HG02678 (cell line): Measurements from ENCODE around the gene BBOF1.
"Not testable (repeated sequence)": the region's sequence is repeated elsewhere in the genome, so short reads cannot be mapped to it uniquely, and the experiment has no call there.

Source experiments
- ATAC-seq: cut with Tn5 transposase; IDR thresholded peaks from one replicate; pipeline ENCODE4 v1.9.1; 2021; ENCODE audit warnings: mild to moderate bottlenecking, moderate library complexity; ENCODE audit not compliant: unreplicated experiment

Gene BBOF1, protein sequence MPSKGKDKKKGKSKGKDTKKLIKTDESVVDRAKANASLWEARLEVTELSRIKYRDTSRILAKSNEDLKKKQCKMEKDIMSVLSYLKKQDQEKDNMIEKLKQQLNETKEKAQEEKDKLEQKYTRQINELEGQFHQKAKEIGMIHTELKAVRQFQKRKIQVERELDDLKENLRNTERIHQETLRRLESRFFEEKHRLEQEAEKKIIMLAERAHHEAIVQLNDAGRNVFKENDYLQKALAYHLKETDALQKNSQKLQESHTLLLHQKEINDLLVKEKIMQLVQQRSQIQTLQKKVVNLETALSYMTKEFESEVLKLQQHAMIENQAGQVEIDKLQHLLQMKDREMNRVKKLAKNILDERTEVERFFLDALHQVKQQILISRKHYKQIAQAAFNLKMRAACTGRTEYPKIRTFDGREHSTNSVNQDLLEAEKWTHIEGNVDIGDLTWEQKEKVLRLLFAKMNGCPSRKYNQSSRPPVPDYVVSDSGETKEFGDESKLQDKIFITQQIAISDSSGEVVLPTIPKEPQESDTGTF

DNA sequence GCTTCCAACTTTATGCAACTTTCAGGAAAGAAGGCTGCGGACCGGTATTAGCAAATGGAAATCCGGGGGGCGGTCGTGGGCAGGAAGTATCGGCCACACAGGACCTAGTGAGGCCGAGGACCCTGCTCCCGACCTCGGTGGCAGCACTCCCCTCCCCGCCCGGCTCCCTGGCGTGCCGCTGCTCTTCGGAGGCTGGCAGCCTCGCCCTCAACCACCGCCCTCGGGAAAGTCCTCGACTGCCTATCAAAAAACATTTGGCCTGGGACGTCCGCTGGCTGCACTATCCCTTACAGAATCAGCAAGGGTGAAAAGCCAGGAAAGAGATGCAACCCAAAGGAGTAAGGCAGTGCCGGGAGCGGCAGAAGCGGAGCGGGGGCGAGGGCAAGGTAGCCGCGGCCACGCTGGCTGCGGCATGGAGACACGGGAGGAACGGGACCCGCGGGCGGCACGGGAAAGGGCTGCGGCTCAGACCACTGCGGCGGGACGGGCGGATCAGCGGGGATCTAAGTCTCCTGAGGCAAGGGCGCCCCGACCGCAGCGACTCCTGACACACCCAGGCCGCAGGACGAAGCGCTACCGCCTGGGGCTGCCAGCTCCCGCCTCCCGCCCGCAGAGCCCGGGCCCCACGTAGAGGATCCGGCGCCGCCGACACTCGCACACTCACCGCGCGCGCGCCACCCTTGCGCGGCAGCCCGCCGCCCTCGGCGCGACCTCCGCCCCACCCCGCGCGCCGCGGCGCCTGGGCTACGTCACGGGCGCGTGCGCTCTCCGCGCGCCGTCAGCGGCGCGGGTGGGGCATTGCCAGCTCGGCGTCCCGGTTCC lies at the start of gene BBOF1, which contains the start of gene ENTPD5:
BBOF1 (plus strand) TSS at position 764 of the 822 bp plus-strand sequence. CDS start 130 bp downstream, outside the sequence.
ENTPD5 (minus strand) TSS at position 703 of the 822 bp plus-strand sequence. CDS start 31,186 bp downstream, outside the sequence.
- ATAC-seq, result peak; percentile 92

DNA sequence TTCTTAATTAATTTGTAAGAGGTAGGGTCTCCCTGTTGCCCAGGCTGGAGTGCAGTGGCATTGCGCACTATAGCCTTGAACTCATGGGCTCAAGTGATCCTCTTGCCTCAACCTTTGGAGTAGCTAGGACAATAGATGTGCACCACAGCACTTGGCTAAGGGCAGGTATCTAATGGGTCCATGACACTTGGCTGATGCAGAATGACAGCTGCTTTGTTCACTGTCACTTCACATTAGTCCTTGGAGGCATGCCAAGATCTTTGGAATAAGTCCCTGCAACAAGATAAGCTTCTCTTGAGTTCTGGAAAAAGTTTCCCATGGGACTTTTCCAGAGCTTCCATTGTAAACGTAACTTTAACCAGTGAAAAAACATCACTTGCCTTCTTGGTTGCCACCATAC lies 45.7 kb upstream of the BBOF1 start:
- no peak for ATAC-seq

DNA sequence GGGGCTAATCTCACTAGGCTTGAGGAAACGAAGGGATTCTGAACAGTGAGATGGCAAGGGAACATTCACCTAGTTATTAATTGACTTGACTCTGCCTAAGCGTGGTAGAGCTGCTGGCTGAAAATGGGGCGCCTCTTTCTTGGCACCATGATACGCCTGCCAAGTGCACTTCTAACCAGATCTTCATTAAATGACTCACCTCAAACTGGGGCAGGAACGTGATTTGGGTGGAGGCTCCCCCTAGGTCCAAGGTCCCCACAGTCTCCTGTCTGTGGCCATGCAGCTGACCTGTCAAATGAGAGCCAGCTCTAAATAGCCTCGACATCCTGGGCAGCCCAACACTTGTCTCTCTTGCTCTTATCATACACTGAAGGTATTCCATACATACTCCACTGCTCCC lies 43.0 kb upstream of the BBOF1 start:
- ATAC-seq, result no peak

DNA sequence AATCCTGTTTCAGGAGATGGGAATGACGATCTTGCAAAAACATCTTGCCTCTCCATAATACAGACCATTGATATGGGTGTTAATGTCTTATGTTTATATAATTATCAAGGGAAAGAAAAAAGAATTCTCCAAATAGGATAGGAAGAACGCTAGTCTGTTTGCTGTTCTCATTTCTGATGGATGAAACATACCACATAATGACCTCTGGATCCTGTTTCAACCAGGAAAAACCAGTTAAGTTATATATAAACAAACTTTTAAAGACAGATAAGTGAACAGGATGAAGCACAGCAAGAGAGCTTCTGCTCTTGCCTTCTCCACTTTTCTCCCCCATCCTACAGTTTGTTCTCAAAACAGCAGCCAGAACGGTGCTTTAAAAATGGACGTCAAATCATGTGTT lies 41.3 kb upstream of the BBOF1 start:
- no peak for ATAC-seq

DNA sequence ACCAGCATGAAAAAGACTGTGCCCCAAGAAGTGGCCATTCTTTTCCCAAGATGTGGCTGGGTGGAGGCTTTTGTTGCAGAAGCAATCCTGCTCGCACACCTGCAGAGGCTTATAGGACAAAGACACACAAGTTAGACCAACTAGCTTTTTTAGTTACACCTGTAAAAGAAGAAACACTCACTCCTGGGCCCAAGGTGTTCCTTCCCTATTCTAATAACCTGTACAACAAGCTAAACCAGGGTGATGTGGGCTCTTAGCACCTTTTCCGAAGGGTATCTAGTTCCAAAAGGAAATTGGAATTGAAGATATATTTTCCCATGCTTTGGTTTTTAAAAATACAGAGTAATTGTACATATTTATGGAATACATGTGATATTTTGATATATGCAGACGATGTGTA lies 31.1 kb upstream of the BBOF1 start:
- no peak for ATAC-seq

DNA sequence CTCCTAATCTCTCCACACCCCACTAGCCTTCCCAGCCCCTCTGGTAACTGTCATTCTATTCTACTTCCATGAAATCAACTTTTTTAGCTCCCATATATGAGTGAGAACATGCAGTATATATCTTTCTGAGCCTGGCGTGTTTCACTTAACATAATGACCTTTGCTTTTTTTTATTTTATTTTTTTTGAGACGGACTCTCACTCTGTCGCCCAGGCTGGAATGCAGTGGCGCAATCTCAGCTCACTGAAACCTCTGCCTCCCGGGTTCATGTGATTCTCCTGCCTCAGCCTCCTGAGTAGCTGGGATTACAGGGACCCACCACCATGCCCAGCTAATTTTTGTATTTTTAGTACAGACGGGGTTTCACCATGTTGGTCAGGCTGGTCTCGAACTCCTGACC lies 30.5 kb upstream of the BBOF1 start:
- ATAC-seq, result not testable (repeated sequence)

DNA sequence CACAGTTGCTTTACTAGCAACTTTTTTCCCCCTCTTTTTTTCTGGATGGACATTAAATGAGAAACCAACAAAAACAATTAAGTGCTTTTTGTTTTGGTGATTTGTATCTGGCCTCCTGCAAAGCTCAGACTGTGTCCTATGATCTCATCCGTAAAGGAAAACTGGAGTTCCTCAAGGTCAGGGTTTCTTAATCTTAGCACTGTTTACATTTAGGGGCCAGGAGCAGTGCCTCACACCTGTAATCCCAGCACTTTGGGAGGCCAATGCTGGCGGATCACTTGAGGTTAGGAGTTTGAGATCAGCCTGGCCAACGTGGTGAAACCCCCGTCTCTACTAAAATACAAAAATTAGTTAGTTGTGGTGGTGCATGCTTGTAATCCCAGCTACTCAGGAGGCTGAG lies 28.1 kb upstream of the BBOF1 start:
- ATAC-seq, result no peak

DNA sequence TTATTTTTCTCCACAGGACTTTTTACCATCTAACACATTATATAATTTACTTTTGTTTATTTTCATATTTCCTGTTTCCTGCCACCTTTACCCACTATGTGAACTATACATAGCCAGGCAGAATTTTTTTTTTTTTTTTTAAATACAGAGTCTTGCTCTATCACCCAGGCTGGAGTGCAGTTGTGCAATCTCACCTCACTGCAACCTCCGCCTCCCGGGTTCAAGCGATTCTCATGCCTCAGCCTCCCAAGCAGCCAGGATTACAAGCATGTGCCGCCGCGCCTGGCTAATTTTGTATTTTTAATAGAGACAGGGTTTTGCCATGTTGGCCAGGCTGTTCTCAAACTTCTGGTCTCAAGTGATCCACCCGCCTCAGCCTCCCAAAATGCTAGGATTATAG lies 24.2 kb upstream of the BBOF1 start:
- not testable (repeated sequence) for ATAC-seq

DNA sequence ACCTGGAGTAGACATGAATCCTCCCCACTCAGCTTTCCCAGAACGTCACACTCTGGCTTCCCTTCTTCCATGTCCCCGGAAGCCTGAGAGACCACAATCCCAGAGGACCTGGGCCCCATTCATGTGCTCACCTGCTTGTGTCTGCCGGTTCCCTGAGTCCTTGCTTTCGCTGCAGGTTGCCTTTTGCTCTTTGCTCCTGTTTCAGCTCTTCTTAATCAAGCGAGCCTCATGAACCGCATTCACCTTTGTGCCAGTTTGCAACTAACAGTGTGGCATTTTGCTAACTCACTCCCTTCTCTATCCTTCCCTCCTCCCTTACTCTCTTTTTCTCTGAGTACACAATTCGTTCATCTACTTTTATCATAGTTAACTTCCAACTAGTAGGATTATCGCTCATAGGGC lies 23.2 kb upstream of the BBOF1 start:
- ATAC-seq, result no peak

DNA sequence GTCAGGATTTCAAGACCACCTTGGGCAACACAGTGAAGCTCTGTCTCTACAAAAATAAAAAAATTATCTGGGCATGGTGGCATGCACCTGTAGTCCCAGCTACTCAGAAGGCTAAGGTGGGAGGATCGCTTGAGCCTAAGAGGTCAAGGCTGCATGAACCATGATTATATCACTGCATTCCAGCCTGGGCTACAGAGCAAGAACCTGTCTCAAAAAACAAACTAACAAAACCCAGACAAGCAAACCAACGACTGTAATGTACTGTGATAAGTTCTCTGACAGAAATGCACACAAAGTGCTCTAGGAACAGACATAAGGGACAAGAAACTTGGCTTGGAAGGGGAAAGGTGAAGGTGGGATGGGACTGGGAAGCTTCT lies 22.4 kb upstream of the BBOF1 start:
- no peak for ATAC-seq

DNA sequence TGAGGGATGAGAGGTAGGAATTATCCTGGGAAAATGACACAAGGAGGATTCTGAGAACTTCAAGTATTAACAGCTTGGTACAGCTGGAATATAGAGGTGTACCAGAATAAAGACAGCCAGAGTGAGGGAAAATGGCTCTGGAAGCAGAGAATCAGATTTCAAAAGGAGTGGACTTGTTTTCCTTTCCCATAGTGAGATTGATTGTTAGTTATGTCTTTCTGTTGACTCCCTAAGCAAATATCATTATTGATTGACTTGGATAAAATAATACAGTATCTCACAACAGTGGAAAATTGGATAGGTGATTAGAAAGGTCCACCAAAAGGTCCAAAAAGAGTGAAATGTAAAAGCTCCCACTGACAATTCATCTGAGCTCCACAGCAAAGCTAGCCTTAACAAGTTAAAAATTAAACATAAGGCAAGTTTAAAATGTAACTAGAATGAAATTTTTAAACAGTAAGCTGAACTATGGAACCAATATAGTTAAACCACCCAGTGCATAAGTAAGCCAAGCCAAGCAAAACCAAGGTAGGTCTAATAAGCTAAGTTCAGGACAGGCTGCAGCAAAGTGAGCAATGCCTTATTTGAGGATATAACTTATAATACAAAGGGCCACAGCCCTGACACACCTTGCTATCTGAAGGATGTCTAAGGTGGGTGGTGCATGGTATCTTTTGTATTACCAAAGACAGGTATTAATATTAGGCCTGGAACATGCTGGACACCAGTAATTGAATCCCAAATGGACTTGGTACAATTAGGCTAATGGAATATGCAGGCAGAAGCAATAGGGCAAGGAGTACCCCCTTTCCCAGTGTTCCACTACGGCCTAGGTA lies 21.8 kb upstream of the BBOF1 start:
- ATAC-seq, result no peak

DNA sequence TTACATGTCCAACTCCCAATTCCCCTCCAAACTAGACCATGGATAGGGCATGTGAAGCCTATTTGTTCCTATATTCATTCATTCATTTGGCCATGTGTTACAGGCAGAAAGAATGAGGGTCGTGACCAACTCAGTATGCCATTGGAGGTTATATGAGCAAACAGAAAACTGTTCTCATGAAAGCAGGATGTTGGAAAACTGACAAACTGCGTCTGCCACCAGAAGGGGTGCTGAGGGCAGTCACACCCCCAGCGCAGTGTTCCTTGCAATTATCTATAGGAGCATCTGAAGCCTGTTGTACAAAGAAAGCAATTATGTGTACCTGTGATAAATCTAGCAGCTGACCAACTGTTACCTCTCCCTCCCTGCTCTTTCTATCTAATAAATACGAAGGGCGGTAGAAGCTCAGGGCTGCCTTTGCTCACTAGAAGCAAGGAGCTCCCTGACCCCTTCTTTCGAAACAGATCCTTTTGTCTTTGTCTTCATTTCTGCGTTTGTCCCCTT lies 21.2 kb upstream of the BBOF1 start:
- ATAC-seq, result no peak

DNA sequence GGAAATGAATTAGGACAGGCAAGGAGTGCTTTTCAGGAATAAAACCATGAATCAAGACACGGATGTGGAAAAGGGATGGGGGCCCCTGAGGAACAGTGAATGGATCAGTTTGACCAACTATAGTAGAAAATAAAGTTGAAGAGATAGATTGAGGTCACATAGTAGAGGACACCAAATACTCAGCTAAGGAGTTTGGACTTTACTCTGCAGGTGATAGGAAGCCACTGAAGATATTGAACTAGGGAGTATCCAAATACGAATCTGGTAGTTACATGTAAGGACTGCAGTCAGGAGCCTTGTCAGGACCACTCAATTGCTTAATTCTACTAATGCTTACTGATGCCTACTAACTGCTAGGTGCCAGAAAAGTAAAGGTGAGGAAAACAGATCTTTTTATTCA lies 20.4 kb upstream of the BBOF1 start:
- no peak for ATAC-seq

DNA sequence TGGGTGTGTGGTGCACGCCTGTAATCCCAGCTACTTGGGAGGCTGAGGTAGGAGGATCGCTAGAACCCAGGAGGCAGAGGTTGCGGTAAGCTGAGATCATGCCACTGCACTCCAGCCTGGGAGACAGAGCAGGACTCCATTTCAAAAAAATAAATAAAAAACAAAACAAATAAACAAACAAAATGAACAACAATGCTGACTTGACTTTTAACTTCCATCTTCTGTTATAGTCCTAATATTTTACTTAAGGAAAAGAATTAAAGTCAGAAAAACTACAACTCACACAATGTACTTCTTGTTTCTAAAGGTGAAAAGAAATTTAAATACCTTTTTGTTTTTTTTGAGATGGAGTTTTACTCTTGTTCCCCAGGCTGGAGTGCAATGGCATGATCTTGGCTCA lies 13.5 kb upstream of the BBOF1 start:
- ATAC-seq, result not testable (repeated sequence)

DNA sequence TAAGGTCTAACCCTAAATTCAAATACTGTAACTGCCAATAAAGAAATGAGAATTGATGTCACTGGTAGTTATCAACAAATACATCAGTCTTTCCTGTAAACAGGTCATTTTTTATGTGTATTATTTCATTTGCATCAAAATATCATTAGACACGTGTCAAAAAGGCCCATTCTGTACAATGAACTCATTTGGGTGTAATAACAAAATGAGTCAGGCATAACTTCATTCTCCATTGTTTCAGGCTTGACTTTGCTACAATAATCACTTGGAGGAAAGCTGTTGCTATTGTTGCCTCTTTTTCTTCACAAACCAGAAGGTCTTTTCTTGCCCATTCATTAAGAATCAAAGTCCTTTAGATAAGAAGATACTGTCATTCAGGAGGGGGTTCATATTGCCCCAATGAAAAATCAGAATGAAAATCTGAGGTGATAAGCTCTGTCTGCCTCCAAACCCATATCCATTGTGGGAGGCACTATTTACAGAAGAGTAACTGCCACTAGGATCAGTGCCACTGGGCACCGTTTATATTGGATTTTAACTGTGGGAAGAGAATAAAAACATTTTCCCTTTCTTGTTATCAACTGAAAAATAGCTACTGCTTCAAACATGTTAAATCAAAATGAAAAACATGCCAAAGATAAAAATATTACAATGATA lies 10.2 kb upstream of the BBOF1 start:
- ATAC-seq, result no peak

DNA sequence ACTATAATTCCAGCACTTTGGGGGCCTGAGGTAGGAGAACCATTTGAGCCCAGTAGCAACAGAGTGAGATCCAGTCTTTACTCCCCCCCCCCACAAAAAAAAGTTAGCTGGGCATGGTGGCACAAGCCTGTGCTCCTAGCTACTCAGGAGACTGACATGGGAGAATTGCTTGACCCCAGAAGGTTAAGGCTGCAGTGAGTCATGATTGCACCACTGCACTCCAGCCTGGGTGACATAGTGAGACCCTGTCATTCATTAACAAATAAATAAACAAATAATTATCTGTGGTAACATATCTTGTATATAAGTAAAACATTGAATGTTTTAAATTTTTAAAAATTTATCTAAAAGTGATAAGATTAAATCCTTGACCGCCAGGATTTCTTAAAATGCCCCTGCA lies 4.8 kb upstream of the BBOF1 start:
- ATAC-seq, result no peak

DNA sequence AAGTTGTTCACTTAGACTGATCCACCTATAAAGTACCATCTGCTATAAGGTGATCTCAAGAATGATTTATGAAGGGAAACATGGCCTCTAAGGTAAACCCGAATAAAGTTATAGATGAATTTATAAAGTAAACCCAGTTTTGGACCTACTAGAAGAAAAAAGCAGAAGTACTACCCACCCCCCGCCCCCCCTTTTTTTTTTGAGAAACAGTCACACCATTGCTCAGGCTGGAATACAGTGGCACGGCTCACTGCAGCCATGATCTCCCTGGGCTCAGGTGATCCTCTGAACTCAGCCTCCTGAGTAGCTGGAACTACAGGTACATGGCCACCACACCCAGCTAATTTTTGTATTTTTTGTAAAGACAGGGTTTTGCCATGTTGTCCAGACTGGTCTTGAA lies 4.0 kb upstream of the BBOF1 start:
- ATAC-seq, result no peak

DNA sequence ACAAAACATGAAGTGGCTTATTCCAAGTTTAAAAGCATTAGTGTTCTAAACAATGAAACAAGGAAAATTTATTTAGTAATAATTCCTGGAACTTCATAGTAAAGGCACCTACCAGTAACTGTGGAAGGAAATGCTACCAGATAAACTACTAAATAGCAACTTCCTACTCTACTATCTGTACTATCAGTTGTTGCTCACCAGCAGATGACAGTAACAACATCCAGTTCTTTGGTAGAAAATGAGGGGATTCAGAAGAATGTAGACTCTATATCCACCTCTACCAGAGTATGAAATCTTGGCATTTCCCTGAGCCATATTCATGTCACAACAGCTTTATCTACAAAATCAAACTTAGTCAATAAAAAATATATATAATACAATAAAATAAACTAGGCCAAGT lies 3.2 kb upstream of the BBOF1 start:
- ATAC-seq, result no peak

DNA sequence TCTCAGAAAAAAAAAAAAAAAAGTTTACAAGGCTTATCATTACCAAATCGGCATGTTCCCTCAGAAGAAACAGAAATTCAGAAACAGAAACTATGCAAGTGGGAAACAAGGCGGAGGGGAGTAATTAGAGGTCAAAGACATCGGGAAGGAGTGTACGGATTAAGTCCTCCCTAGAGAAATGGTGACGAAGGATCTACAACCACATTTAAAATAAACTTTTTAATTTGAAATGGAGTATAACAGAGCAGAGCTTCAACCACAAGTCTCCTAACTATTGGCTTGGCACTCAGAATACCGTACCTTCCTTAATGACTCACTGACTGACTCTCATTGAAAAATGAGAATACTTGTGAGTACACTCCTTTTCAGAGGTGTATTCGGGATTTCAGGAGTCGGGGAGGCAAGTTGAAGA lies 969 bp upstream of the BBOF1 start:
- no peak for ATAC-seq
